Fibroblast of the aortic adventitia (primary cell): ENCODE measurements around the gene PALM3. TPM values are rescaled to one million over a fixed set of nuclear protein-coding genes. Genes with fewer than 3 reads are reported as not detected.

Experiments
- DNase-seq: peaks from one replicate; pipeline ENCODE4 v3.0.0-alpha.2; 2010; ENCODE audit warnings: low read depth
- H3K4me3 ChIP-seq: 2 replicates; pipeline ENCODE4 v1.5.1; 2011; ENCODE audit warnings: low read depth, mild to moderate bottlenecking, control low read depth, low read length, moderate library complexity
- CTCF ChIP-seq: IDR thresholded peaks from 2 replicates; pipeline ENCODE4 v1.5.1; 2011; ENCODE audit warnings: mild to moderate bottlenecking, low read length, control low read depth, inconsistent platforms; ENCODE audit not compliant: insufficient read depth
- total RNA-seq: library from RNA; depleted of rRNA; stranded (reverse); fragments of >200 nt; gene quantifications from 2 replicates; pipeline ENCODE4 v1.2.3, GENCODE V29; 2012; ENCODE audit warnings: low replicate concordance

PALM3 gene
- total RNA-seq, 1 donor, result not detected

- peak; percentile 100 for DNase-seq
- no peak for TF ChIP-seq CTCF
- peak within 1 kb of the TSS; percentile 79 for H3K4me3 ChIP-seq
Measured at GRCh38 chr19:14006085-14006765, 55.7 kb downstream of the PALM3 start, which contains the start of gene RFX1. Gene RFX1, minus strand, starts transcription at chr19:14006320. Its CDS starts 12,477 bp downstream, at chr19:13993843.

GRCh38 chr19:14005349-14006084, 56.4 kb downstream of the PALM3 start:
- TF ChIP-seq CTCF, result no peak
- peak overlapping the region; percentile 79 for H3K4me3 ChIP-seq
- peak; percentile 79 for DNase-seq

- peak; percentile 29 for DNase-seq
- H3K4me3 ChIP-seq, result peak overlapping the region; percentile 32
- no peak for TF ChIP-seq CTCF
Measured at GRCh38 chr19:14004619-14005348, 57.1 kb downstream of the PALM3 start.

Other genes with a start within 250 kb of the PALM3 start
- 0.27 TPM in 1 of 2 replicates, not detected in the other for gene NANOS3, start 184.9 kb downstream of the PALM3 start, total RNA-seq
- 1.5 and 1.8 TPM in 2 replicates for gene BRME1, start 156.0 kb downstream of the PALM3 start, total RNA-seq
- gene CC2D1A, start 155.9 kb downstream of the PALM3 start, total RNA-seq, result 12.5 and 16.6 TPM in 2 replicates
- 0.90 and 1.6 TPM in 2 replicates for gene PODNL1, start 123.7 kb downstream of the PALM3 start, total RNA-seq
- 8.3 and 12.7 TPM in 2 replicates for gene DCAF15, start 109.6 kb downstream of the PALM3 start, total RNA-seq
- 3.4 and 3.6 TPM in 2 replicates for gene RFX1, start 55.8 kb downstream of the PALM3 start, total RNA-seq
- gene RLN3, start 33.9 kb downstream of the PALM3 start, total RNA-seq, result not detected in 2 replicates
- 0.63 and 0.82 TPM in 2 replicates for gene IL27RA, start 30.3 kb downstream of the PALM3 start, total RNA-seq
- gene MISP3, start 10.7 kb upstream of the PALM3 start, total RNA-seq, result 0.72 TPM in 1 of 2 replicates, not detected in the other
- gene C19orf67, start 23.7 kb upstream of the PALM3 start, total RNA-seq, result 0.27 TPM in 1 of 2 replicates, not detected in the other
- gene SAMD1, start 28.7 kb upstream of the PALM3 start, total RNA-seq, result 18.5 and 40.4 TPM in 2 replicates
- gene PRKACA, start 55.7 kb upstream of the PALM3 start, total RNA-seq, result 13.8 and 44.0 TPM in 2 replicates
- 1.7 and 32.3 TPM in 2 replicates for gene ASF1B, start 74.5 kb upstream of the PALM3 start, total RNA-seq
- 6.0 and 14.3 TPM in 2 replicates for gene ADGRL1, start 144.1 kb upstream of the PALM3 start, total RNA-seq